GM18867 (cell line): Measurements from ENCODE around the gene PNMT.

Source experiments
- ATAC-seq: cut with Tn5 transposase; IDR thresholded peaks from one replicate; pipeline ENCODE4 v1.9.1; 2021; ENCODE audit warnings: mild to moderate bottlenecking, moderate library complexity; ENCODE audit not compliant: unreplicated experiment

The PNMT gene

GRCh38 chr17:39667945-39668924 is at the start of gene PNMT:
PNMT (plus strand) TSS chr17:39668453; CDS start chr17:39668476, 23 bp downstream.
- no peak for ATAC-seq

- no peak for ATAC-seq
Observed at GRCh38 chr17:39618956-39619785, 49.1 kb upstream of the PNMT start.

GRCh38 chr17:39619786-39620101 is 48.5 kb upstream of the PNMT start:
- no peak for ATAC-seq

- ATAC-seq, result peak; percentile 50
Observed at GRCh38 chr17:39621523-39622379, 46.5 kb upstream of the PNMT start.

GRCh38 chr17:39622380-39623006 is 45.8 kb upstream of the PNMT start:
- ATAC-seq, result peak; percentile 13

GRCh38 chr17:39623356-39623950 is 44.8 kb upstream of the PNMT start:
- peak; percentile 45 for ATAC-seq

- no peak for ATAC-seq
Observed at GRCh38 chr17:39624313-39624712, 43.9 kb upstream of the PNMT start.

- no peak for ATAC-seq
Observed at GRCh38 chr17:39625198-39625785, 43.0 kb upstream of the PNMT start.

- no peak for ATAC-seq
Observed at GRCh38 chr17:39626171-39627046, 41.8 kb upstream of the PNMT start, which contains the start of gene PPP1R1B. PPP1R1B (plus strand) TSS chr17:39626952; CDS start chr17:39627393, 441 bp downstream.

- ATAC-seq, result no peak
Observed at GRCh38 chr17:39627047-39627711, 41.1 kb upstream of the PNMT start.

GRCh38 chr17:39627712-39628516 is 40.3 kb upstream of the PNMT start:
- ATAC-seq, result no peak

GRCh38 chr17:39628655-39629493 is 39.4 kb upstream of the PNMT start:
- no peak for ATAC-seq

GRCh38 chr17:39629494-39629880 is 38.8 kb upstream of the PNMT start:
- no peak for ATAC-seq

- no peak for ATAC-seq
Observed at GRCh38 chr17:39629898-39630297, 38.4 kb upstream of the PNMT start.

GRCh38 chr17:39631403-39631802 is 36.9 kb upstream of the PNMT start:
- ATAC-seq, result no peak
